Brain microvascular endothelial cell (primary cell): Measurements from ENCODE around the gene SLC12A5.
A peak's percentile ranks its signal among the peaks of the same experiment; 100 is the strongest.
"Not testable (repeated sequence)": the region's sequence is repeated elsewhere in the genome, so short reads cannot be mapped to it uniquely, and the experiment has no call there.

Source experiments
- DNase-seq: peaks from one replicate; pipeline ENCODE4 v3.0.0-alpha.2; 2020
- H3K27ac ChIP-seq: fragments of 250-450 bp; sonication (Bioruptor Pico); 2 replicates; pipeline ENCODE4 v1.5.1; 2020; ENCODE audit warnings: mild to moderate bottlenecking, moderate library complexity
- H3K27me3 ChIP-seq: fragments of 250-450 bp; sonication (Bioruptor Pico); replicated peaks from 2 replicates; pipeline ENCODE4 v1.5.1; 2020; ENCODE audit warnings: mild to moderate bottlenecking
- H3K36me3 ChIP-seq: fragments of 250-450 bp; sonication (Bioruptor Pico); replicated peaks from 2 replicates; pipeline ENCODE4 v1.5.1; 2020; ENCODE audit warnings: mild to moderate bottlenecking
- H3K4me3 ChIP-seq: 2 replicates; pipeline ENCODE4 v1.5.1; 2011; ENCODE audit warnings: low read depth, mild to moderate bottlenecking, control low read depth, low read length, moderate library complexity
- in situ Hi-C: cut with HindIII; loops from 2 replicates; pipeline ENCODE4 v1.10.0; 2017; ENCODE audit warnings: low sequenced_read_pairs, low pct_ligation_motif_present
- TF ChIP-seq, protein P1 (sequence below): IDR thresholded peaks from 2 replicates; pipeline ENCODE4 v1.5.1; 2011; ENCODE audit warnings: low read depth, mild to moderate bottlenecking, moderate library complexity, low read length, control low read depth, inconsistent platforms; ENCODE audit errors: missing control alignments

The SLC12A5 gene

DNA sequence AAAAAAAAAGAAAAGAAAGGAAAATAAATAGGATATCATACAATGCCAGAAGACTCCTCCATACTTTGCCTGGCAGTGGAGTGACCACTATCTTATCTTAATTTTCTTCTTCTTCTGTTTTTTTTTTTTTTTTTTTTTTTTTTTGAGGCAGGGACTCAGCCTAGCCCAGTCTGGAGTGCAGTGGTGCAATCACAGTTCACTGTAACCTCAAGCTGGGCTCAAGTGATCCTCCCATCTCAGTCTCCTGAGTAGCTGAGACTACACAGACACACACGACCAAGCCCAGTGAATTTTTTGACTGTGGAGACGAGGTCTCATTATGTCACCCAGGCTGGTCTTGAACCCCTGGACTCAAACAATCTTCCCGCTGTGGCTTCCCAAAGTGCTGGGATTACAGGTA is 37.4 kb upstream of the SLC12A5 start:
- in situ Hi-C loops, result no loop called here
- TF ChIP-seq, protein P1, sequence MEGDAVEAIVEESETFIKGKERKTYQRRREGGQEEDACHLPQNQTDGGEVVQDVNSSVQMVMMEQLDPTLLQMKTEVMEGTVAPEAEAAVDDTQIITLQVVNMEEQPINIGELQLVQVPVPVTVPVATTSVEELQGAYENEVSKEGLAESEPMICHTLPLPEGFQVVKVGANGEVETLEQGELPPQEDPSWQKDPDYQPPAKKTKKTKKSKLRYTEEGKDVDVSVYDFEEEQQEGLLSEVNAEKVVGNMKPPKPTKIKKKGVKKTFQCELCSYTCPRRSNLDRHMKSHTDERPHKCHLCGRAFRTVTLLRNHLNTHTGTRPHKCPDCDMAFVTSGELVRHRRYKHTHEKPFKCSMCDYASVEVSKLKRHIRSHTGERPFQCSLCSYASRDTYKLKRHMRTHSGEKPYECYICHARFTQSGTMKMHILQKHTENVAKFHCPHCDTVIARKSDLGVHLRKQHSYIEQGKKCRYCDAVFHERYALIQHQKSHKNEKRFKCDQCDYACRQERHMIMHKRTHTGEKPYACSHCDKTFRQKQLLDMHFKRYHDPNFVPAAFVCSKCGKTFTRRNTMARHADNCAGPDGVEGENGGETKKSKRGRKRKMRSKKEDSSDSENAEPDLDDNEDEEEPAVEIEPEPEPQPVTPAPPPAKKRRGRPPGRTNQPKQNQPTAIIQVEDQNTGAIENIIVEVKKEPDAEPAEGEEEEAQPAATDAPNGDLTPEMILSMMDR, result no peak
- Histone ChIP-seq H3K36me3 (no peaks in the 10 kb centered on the region), H3K4me3 (no peak overlapping the region), H3K27me3 (no peaks in the 10 kb centered on the region), H3K27ac (no peak overlapping the region)
- DNase-seq, result no peak

DNA sequence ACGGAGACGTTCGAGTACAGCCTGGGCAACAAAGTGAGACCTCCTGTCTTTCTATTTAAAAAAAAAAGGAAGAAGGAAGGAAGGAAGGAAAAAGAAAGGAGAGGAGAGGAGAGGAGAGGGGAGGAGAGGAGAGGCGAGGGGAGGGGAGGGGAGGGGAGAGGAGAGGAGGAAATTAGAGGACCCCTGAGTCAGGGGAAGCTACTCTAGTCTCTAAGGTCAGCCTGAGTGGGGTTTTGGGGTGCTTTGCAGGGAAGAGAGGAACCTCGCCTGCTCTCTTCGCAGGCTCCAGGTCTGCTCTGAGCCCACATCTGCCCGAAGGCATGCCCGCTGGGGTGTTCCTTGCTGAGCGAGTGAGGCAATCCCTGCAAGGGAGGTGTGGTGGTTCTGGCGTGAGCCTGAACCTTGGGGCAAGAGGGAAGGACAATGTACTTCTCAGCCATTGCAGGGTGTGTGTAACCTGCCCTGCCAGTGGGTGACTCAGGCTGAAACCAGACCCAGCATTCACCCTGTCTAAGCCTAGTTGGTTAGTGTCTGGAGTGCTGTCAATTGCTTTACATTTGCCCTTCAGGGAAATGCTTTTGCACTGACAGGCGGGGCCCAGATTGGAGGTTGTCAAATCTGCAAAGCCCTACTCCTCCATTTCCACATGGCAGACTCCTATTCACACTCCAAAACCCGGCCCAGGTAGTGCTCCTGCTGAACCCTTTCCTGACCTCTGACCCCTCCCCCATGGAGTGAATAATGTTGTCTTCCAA is 35.6 kb upstream of the SLC12A5 start:
- peak; percentile 20 for DNase-seq
- Histone ChIP-seq H3K36me3 (no peaks in the 10 kb centered on the region), H3K4me3 (no peak overlapping the region), H3K27me3 (no peaks in the 10 kb centered on the region), H3K27ac (no peak overlapping the region)
- TF ChIP-seq, protein P1, result no peak
- in situ Hi-C loops, result no loop called here

DNA sequence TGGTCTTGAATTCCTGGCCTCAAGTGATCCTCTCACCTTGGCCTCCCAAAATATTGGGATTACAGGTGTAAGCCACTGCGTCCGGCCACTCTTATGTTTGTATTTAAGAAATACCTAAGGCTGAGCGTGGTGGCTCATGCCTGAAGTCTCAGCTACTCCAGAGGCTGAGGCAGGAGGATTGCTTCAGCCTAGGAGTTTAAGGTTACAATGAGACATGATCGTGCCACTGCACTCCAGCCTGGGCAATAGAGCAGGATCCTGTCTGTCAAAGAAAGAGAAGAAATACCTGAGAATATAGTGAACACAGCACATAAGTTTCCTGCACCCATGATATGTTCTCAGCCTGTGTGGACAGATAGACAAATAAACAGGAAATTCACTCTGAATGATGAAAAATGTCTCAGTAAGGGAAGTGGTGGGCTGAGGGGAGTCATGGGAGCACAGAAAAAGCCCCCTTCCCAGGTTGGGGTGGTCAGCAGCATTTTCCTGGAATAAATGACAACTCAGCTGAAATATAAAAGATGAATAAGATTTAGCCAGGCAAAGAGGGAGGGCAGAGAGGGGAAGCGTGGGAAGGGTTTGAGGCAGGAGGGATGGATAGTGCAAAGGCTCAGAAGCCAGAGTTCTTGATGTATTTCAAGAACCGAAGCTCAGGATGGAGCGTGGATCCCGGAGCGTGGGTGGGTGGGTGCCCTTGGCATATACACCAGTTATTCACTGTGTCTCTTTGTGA is 34.1 kb upstream of the SLC12A5 start:
- H3K4me3 ChIP-seq, result no peak overlapping the region
- H3K36me3 ChIP-seq, result no peaks in the 10 kb centered on the region
- peaks cover 2% of the 10 kb centered on the region for H3K27me3 ChIP-seq
- in situ Hi-C loops, result no loop called here
- TF ChIP-seq, protein P1, result no peak
- DNase-seq, result no peak
- no peak overlapping the region for H3K27ac ChIP-seq

DNA sequence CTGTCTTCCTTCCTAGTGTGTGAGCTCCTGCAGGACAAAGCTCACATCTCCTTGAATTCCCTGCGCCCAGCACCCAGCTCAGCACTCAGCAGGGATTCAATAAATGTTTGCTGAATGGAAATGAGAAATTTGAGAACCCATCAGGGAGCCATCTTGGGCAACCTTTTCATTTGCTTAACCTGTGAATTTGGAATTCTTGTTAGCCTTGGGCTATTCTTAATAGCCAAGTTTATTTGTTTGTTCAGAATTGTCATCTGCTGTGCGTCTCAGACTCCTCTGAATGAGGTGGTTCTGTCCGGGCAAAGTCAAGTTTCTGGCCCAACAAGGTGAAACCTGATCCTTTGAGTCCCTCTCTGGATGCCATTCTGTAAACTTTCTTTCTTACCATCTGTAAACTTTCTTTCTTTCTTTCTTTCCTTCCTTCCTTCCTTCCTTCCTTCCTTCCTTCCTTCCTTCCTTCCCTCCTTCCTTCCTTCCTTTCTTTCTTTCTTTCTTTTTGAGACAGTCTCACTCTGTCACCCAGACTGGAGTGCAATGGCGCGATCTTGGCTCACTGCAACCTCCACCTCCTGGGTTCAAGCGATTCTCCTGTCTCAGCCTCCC is 33.4 kb upstream of the SLC12A5 start:
- H3K4me3 ChIP-seq, in situ Hi-C loops, H3K36me3 ChIP-seq, DNase-seq, H3K27ac ChIP-seq, H3K27me3 ChIP-seq: not testable (repeated sequence)

DNA sequence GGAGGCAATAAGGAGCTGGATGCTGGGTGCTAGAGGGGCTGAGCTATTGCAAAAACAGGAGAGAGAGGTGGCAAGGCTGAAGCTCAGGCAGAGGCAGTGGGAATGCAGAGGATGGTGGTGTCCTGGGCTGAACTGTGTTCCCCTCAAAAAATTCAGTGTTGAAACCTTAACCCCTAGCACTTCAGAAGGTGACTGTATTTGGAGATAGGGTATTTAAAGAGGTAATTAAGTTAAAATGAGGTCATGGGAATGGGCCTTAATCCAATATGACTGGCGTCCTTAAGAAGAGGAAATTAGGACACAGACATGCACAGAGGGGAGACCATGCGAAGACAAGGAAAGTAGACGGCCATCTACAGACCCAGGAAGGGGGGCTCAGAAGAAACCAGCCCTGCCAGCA is 31.8 kb upstream of the SLC12A5 start:
- TF ChIP-seq, protein P1, result no peak
- H3K36me3 ChIP-seq, result no peaks in the 10 kb centered on the region
- H3K27ac ChIP-seq, result no peak overlapping the region
- in situ Hi-C loops, result no loop called here
- H3K4me3 ChIP-seq, result no peak overlapping the region
- no peak for DNase-seq
- peaks cover 6% of the 10 kb centered on the region for H3K27me3 ChIP-seq

DNA sequence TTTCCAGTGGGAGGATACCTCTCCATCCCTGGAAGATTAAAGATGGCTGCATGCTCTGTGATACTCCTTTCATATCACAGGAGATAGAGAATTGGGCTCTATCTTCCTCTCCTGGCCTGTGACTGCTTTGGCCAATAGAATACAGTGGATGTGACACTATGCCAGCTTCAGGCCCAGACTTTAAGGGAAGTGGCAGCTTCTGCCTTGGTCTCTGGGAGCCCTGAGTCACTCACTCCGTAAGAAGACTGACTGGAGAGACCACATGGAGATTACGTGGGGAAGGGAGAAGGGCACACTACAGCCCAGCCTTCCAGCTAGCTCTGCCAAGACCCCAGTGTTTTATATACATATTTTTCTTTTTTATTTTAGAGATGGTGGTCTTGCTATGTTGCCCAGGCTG is 30.7 kb upstream of the SLC12A5 start:
- no peak overlapping the region for H3K4me3 ChIP-seq
- TF ChIP-seq, protein P1, result no peak
- H3K27me3 ChIP-seq, result peaks cover 6% of the 10 kb centered on the region
- H3K27ac ChIP-seq, result no peak overlapping the region
- no peak for DNase-seq
- no peaks in the 10 kb centered on the region for H3K36me3 ChIP-seq
- in situ Hi-C loops, result no loop called here
